SH-SY5Y (cell line): ENCODE measurements around the gene CMSS1.

ENCODE experiments used
- GATA2 ChIP-seq: IDR thresholded peaks from 2 replicates; pipeline ENCODE4 v1.6.1; 2011; ENCODE audit warnings: mild to moderate bottlenecking, low read depth, low read length
- GATA3 ChIP-seq: IDR thresholded peaks from 2 replicates; pipeline ENCODE4 v1.6.1; 2011; ENCODE audit warnings: low read depth, mild to moderate bottlenecking, low read length, moderate library complexity

The CMSS1 gene

GRCh38 chr3:99885085-99885484 lies 67.4 kb downstream of the CMSS1 start:
- TF ChIP-seq GATA3 (no peak), GATA2 (no peak)

GRCh38 chr3:99885851-99886250 lies 68.2 kb downstream of the CMSS1 start:
- no peak for TF ChIP-seq GATA3
- no peak for TF ChIP-seq GATA2

DNA sequence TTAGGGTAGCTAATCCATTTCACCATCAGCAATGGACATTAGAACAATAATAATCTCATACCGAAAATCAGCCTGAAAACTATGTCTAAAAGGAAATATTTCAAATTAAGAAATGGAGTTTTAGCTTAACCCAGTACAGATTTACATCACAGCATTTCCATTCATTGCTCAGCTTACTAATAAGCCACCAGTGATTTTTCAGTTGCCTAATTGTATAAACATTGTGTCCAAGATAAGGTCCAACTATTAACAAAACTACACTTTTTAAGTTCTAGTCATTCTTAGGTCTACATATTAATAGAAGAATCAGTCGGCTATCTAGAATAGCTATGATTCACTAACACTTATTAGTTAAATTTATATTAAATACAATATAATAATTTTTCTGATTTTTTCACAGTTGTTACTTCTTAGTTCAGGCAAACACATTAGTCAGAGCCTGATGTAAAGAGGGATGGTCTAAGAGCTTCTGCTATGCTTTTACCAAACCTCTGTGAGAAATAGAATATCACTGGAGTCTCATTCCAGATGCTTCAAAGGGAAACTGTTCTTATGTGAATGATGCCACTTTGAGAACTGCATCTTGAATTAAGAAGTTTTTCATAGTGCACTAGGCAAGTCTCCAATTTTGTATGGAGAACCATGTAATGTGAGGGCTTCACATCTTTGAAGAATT lies 74.1 kb downstream of the CMSS1 start:
- TF ChIP-seq GATA2 (no peak), GATA3 (no peak)

- no peak for TF ChIP-seq GATA2
- no peak for TF ChIP-seq GATA3
Observed at GRCh38 chr3:99892332-99892731, 74.7 kb downstream of the CMSS1 start.

- no peak for TF ChIP-seq GATA2
- no peak for TF ChIP-seq GATA3
Observed at GRCh38 chr3:99895131-99895696, 77.6 kb downstream of the CMSS1 start.

GRCh38 chr3:99895703-99896441 lies 78.2 kb downstream of the CMSS1 start:
- no peak for TF ChIP-seq GATA2
- TF ChIP-seq GATA3: no peak

- TF ChIP-seq GATA3 (no peak), GATA2 (no peak)
Observed at GRCh38 chr3:99896482-99896881, 78.8 kb downstream of the CMSS1 start.

- no peak for TF ChIP-seq GATA3
Observed at GRCh38 chr3:99899603-99900002, 81.9 kb downstream of the CMSS1 start.

DNA sequence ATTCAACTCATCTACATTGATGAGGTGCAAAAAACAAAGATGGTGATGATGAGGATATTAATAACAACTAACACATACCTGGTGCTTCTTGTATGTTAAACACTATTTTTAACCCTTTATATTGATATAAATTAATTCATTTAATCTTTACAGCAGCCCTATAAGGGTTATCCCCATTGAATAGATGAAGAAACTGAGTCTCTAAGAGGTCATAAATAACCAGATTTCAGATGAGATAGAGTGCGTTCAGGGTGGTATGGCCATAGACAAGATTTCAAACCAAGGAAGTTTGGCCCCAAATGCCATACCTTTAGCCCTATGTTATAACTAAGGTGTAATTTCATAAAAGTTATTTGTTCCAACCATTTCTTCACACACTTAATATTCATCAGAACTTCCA lies 82.6 kb downstream of the CMSS1 start:
- TF ChIP-seq GATA3 (no peak), GATA2 (no peak)

DNA sequence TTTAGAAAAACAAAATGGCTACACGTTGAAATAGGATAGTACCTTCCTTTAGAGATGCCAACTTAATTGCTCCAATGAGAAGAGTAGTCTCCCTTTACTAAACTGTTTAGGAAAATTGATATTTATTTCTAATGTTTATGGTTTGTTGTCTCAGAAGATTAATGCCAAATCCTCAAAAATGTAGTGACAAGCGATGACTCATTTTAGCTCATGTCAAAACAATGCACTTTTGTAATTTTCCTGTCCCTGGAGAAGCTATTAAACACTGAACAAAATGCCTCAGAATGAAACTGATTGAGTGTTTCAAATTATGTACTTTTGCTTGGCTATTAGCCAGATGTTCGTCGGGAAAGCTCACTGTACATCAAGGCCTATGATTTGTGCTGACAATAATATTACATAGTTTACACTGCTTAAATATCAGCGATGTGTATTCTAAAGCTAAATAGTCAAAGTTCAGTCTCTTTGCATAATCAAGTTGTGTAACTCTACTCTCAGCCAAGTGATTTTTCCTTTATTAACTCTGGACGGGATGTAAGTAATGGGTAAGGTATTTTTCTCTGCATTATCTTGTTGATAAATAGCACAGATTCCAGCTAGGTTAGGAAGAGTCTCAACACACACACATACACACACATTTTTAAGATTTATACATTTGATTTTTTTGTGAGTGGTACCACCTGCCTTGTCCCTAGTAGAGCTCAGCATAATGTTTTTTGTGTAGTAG lies 83.7 kb downstream of the CMSS1 start:
- no peak for TF ChIP-seq GATA3
- no peak for TF ChIP-seq GATA2

- TF ChIP-seq GATA3: no peak
- no peak for TF ChIP-seq GATA2
Observed at GRCh38 chr3:99902091-99902490, 84.4 kb downstream of the CMSS1 start.

GRCh38 chr3:99903869-99904268 lies 86.2 kb downstream of the CMSS1 start:
- TF ChIP-seq GATA2 (peak; percentile 60; the same call in 1 of the 2 replicates), GATA3 (peak; percentile 73)

GRCh38 chr3:99907959-99908544 lies 90.4 kb downstream of the CMSS1 start:
- TF ChIP-seq GATA3 (no peak), GATA2 (no peak)
